K562 (cell line): ENCODE results near the gene DYNLT4. TPM values are rescaled to one million over a fixed set of nuclear protein-coding genes. Genes with fewer than 3 reads are reported as not detected.

Experiments
- ARID3A ChIP-seq: IDR thresholded peaks from 2 replicates; pipeline ENCODE4 v1.6.1; 2012; ENCODE audit warnings: low read depth, low read length, improper control_type of control experiment, borderline replicate concordance
- CHD7 ChIP-seq: fragments of 200-600 bp; sonication (generic); IDR thresholded peaks from one replicate; pipeline ENCODE4 v1.6.1; 2012; ENCODE audit warnings: mild to moderate bottlenecking, low read depth, low read length, inconsistent platforms
- FOXP4 ChIP-seq: sonication (generic); formaldehyde crosslinking; IDR thresholded peaks from 2 replicates; pipeline ENCODE4 v1.8.0; 2022; ENCODE audit warnings: mild to moderate bottlenecking, missing genetic modification reagents, borderline replicate concordance
- JUN ChIP-seq, 2 experiments: sonication (generic) in 1 of 2; formaldehyde crosslinking in 1 of 2; IDR thresholded peaks; 2 replicates each; pipeline versions ENCODE4 v1.6.1 to v1.8.0; 2012 to 2022; ENCODE audit warnings: borderline replicate concordance in 2 of 2, mild to moderate bottlenecking in 2 of 2, improper control_type of control experiment in 1 of 2, low read depth in 1 of 2, low read length in 1 of 2, missing genetic modification reagents in 1 of 2
- JUNB ChIP-seq: fragments of 450-650 bp; formaldehyde crosslinking; conservative IDR thresholded peaks from 2 replicates; pipeline ENCODE4 v1.4.0; 2020; ENCODE audit warnings: mild to moderate bottlenecking
- PYGO2 ChIP-seq: fragments of 450-650 bp; IDR thresholded peaks from 2 replicates; pipeline ENCODE4 v1.6.1; 2016; ENCODE audit warnings: mild to moderate bottlenecking, missing genetic modification characterization, moderate library complexity, missing compliant biosample characterization
- SRSF1 ChIP-seq: fragments of 200-400 bp; formaldehyde crosslinking; IDR thresholded peaks from 2 replicates; pipeline ENCODE4 v1.6.1; 2017; ENCODE audit warnings: mild to moderate bottlenecking, low read depth, low read length, moderate library complexity
- ZNF507 ChIP-seq: conservative IDR thresholded peaks from 2 replicates; pipeline ENCODE4 v1.6.1; 2017; ENCODE audit warnings: missing genetic modification characterization, missing compliant biosample characterization
- polyA plus RNA-seq, 8 experiments: library from polyadenylated mRNA; depleted of rRNA in 4 of 8; stranded (reverse) in 5 of 8; unstranded in 3 of 8; fragments of >200 nt; fragmentation: Nextera tagmentation in 2 of 8; fragmentation: Illumina TruSeq in 1 of 8; extraction: Ambion mirVana in 2 of 8; extraction: Trizol in 1 of 8; gene quantifications; 2 replicates each; pipeline versions ENCODE4 v1.2.1 to v1.2.3, GENCODE V29; 2011 to 2014; ENCODE audit warnings: inconsistent platforms in 1 of 8, missing spikeins in 1 of 8
- total RNA-seq, 7 experiments: library from RNA; depleted of rRNA in 6 of 7; stranded (reverse); fragments of >200 nt in 6 of 7; fragmentation: Illumina TruSeq in 2 of 7; extraction: Trizol in 2 of 7; gene quantifications; 2 replicates each; pipeline versions ENCODE4 v1.2.1 to v1.2.3, GENCODE V29; 2011 to 2021; ENCODE audit warnings: low replicate concordance in 1 of 7

DYNLT4 gene
- total and polyA plus RNA-seq, 9 of the 15 experiments (the other 6 are each of a cell fraction or from before 2014, with no cell fraction given) = 0.29 to 0.73 TPM; not detected in 7

GRCh38 chr1:44778705-44779576 lies 28.2 kb downstream of the DYNLT4 start (continued):
- TF ChIP-seq ARID3A = no peak
- TF ChIP-seq PYGO2 (tag) = no peak
- no peak for TF ChIP-seq ZNF507 (tag)
- TF ChIP-seq JUN (IDR thresholded peaks at IDR 0.05; ENCODE audit: borderline replicate concordance, low read depth, low read length) = no peak
- TF ChIP-seq JUN (CRISPR knock-in tag; IDR thresholded peaks at IDR 0.05; ENCODE audit: borderline replicate concordance) = no peak
- TF ChIP-seq SRSF1 = no peak
- no peak for TF ChIP-seq JUNB (CRISPR knock-in tag)
- no peak for TF ChIP-seq FOXP4 (CRISPR knock-in tag)
- no peak for TF ChIP-seq CHD7
